Left renal cortex interstitium (tissue), 4 donors: Measurements from ENCODE around the gene CORO2B. TPM values are rescaled to one million over a fixed set of nuclear protein-coding genes. Genes with fewer than 3 reads are reported as not detected.
"Not testable (repeated sequence)": the region's sequence is repeated elsewhere in the genome, so short reads cannot be mapped to it uniquely, and the experiment has no call there.

Source experiments
- DNase-seq, 4 donors: peaks; one replicate each; pipeline ENCODE4 v3.0.0-alpha.2; 2013; ENCODE audit warnings: low read depth in 4 of 4, low spot score in 2 of 4, missing footprints in 1 of 4
- polyA plus RNA-seq, 4 donors: library from polyadenylated mRNA; unstranded; fragments of 120-200 nt; gene quantifications; one replicate each; pipeline ENCODE4 v1.2.1, GENCODE V29; 2013; ENCODE audit not compliant: insufficient read length in 4 of 4

The CORO2B gene
- polyA plus RNA-seq, 4 donors, result 20.5 to 24.9 (median 22.8) TPM

DNA sequence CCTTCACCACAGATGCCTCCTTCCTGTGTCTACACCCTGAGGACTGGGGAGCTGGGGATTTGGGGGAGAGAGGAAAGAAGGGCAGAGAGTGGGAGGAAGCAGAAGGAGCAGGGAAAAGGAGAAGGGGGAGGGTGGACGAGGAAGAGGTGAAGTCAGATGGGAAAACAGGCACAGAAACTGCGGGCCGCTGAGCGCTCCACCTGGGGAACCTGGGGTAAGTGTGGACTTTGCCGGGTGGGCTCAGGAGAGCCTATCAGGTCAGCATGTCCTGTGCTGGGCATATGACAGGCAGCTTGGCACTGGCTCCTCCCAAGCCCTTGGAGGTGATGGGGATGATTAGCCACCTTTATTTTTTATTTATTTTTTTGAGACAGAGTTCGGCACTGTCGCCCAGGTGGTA lies 62.6 kb downstream of the CORO2B start:
- DNase-seq, result no peak

DNA sequence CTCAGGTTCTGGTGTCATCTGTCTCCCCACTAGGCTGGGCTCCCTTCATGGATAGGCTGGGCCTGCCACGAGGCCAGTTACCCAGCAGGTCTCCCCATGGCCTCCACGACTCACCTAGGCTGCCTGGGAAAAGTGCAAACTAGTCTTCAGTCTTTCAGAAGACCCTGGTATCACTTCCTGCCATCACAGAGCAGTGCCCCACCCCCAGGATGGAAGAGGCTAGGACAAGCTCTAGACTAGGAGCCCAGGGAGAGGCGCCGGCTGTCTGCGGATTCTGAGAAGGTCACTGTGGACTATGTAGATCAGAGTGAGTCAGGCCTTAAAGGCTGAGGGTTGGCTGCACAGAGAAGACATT lies 63.7 kb downstream of the CORO2B start:
- no peak for DNase-seq

DNA sequence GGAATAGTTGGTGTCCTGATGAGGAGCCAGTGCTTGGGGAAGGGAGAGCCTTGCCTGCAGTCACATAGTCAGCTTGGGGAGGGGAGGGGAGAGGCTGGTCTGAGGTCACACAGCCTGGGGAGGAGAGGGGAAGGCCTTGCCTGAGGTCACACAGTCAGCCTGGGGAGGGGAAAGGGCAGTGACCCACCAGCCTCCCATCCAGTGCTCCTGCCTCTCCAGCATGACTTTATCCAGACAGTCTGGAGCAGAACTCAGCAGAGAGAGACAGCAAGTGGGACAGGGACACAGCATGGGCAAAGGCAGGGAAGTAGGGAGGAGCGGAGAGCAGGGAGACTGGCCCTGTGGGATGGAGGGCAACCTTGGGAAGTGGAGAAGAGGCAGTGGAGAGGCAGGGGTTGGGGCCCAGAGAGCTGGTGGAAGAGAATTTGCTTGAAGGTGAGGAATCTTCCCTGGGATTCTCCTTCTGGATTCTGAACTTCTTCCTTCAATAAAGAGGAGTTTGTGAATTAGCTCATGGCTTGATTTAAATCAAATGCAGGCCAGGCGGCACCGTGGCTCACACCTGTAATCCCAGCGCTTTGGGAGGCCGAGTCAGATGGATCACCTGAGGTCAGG lies 64.5 kb downstream of the CORO2B start:
- DNase-seq, result no peak

DNA sequence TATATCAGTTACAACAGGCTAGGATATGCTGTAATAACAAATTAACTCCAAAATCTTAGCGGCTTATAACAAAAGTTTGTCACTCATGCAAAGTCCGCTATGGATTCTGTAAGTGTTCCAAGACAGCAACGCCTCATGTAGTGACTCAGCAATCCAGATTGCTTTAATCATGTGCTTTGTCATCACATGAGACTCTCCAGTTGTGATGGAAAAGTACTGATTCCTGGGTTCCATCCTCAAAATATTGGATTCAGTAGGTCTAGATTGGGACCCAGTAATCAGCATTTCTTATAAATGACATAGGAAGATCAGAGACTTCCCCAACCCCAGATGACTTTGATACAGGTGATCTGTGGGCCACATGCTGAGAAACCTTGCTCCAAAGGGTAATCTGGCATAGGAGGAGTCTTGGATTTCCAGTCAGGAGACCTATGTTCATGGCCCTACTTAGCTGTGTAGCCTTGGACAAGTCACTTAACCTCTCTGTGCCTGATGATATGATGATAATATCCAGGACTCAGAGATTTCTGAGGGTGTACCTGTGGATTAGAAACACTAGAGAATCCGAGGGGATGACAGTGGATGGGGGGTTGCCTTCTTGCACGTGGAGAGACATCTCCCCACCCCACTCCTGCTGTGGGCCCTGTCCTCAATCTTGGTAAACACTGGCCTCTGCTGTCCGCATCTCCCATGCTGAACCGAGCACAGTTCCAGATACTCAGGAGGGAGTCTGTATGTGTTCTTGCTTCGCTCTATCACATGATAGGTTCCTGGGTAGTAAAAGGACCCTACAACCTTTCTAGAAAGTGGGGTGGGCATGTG lies 65.5 kb downstream of the CORO2B start:
- DNase-seq, result no peak

DNA sequence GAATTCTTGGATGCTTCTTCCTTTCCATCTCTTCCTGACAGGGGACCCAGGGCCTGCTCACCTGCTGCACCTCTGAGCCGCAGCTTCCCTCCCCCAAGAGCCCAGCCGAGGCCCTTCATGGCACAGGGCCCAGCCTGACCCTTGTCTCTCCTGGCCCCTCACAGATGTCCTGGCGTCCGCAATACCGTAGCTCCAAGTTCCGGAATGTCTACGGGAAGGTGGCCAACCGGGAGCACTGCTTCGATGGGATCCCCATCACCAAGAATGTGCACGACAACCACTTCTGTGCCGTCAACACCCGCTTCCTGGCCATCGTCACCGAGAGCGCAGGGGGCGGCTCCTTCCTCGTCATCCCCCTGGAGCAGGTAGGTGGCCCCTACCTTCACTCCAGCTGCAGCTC lies 66.2 kb downstream of the CORO2B start:
- DNase-seq, result no peak

DNA sequence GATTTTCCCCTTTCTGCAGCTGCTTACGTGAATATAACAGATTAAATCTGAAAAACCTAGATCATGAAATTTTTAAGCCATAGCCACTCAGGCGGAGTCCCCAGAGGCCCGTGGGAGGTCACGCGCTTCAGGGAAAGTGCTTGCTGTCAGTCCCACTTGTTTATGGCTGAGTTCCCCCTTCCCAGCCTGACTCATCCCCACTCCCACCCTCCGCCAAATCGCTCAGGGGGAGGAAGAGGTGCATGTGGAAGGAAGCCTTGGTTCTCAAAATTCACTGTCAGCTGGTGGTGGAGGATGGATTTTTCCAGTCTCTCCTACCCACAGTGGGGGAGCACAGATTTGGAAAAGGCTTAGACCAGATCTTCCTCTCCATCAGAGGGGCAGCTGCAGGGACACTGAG lies 67.4 kb downstream of the CORO2B start:
- no peak for DNase-seq

DNA sequence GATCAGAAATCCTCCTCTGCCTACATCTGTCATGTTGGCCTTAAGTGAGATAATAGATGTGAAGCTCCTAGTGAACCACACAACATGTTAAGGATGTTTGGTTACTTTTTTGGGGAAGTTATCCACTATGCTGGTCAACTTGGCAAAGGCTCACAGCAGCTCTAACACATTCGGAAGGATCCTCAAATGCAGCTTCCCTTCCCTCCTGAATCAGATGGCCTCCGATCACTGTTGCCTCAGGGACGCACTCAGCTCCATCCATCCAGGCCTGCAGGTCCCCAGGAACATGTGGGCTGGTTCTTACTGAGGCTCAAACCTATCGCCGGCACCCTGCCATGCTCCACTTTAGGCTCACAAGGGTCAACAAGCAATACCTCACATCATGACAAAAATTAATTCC lies 67.9 kb downstream of the CORO2B start:
- DNase-seq, result no peak

DNA sequence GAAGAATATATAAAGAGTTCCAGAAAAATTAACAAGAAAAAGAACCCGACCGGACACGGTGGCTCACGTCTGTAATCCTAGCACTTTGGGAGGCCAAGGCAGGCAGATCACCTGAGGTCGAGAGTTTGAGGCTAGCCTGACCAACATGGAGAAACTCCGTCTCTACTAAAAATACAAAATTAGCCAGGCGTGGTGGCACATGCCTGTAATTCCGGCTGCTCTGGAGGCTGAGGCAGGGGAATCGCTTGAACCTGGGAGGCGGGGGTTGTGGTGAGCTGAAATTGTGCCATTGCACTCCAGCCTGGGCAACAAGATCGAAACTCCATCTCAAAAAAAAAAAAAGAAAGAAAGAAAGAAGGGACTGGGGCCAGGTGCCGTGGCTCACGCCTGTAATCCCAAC lies 68.6 kb downstream of the CORO2B start:
- not testable (repeated sequence) for DNase-seq

DNA sequence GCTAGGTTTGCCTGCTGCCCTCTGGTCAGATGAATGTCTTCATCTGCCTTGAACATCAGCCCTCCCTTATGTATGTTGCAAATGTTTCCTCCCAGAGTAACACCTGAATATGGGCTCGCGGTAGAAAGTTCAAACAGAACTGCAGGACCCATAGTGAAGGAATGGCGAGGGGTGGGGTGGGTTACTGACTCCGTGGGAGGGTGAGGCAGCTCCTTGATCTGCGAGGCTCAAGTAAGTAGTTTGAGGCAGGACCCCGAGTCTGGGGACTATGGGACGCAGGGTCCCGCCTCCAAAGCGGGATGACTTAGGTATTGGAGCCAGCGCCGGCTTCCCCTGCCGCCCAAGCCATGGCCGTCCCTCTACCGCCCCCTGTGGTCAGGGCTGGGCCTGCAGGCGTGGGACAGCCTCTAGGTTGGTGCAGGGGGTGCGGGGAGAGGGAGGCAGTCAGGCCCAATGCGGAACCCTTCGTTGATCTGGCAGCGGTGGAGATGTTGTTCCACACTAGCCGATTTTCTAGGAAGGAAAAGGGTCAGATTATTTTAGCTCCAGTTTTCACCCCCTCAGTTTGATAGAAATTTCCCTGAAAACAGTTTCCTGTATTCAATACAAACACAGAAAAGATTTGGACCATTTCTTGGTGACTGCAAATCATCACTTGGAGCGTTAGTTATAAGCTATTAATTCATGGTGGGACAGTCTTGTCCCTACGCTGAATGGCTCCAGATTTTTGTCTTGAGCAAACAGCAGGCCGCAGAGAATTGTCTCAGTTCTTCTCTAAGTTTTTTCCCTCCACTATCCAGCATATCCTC lies 72.3 kb downstream of the CORO2B start:
- DNase-seq, result no peak

DNA sequence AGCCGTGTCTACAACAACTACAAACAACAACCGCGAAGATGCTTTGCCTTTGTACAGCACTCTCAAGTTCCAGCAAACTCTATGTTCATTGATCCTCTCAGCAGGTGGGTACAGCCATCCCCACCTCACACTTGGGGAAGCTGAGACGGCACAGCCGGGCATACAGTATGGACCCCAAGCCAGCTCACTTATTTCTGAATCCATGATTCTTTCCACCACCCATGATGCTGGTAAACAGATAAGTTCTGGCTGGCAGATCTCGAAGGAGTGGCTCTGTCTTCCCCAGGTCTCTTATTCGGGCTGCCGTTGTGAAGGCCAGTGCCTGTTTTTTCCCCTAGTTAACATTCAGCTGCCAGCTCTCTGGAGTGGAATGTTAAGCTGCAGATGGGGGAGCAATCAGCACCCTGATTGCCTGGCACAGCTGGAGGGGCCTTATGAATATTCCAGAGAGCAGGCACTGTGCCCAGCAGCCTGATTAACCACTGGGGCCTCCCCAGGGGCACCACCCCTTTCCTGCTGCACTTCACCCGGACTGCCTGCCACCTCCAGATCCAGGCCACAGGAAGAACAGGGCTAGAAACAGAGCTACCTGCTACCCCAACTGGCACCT lies 73.2 kb downstream of the CORO2B start:
- DNase-seq, result no peak

DNA sequence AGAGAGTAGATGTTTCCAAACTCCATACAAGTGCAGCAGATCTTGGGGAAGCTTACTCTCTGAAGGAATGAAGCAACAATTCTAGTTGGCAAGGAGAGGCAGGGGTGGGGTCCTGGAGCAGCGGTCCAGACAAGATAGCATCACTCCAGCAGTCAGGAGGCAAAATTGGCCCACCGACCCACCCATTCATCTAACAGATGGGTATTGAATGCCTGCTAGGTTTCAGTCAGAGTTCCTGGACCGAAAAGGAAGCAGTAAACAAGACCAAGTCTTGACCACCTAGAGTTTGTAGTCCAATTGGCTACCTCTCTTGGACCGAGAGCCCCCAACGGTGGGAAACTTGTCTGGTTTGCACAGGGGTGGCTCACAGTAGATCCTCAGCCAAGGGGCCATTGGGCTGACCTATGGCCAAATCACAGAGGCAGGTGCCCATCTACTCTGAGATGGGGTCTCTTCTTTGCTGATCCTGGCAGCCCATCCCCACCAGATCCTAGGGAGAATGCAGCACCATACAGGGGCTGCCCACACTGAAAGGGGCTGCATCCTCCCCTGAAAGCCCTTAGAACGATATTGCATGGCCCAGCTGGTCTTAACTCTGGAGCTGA lies 74.3 kb downstream of the CORO2B start:
- no peak for DNase-seq

DNA sequence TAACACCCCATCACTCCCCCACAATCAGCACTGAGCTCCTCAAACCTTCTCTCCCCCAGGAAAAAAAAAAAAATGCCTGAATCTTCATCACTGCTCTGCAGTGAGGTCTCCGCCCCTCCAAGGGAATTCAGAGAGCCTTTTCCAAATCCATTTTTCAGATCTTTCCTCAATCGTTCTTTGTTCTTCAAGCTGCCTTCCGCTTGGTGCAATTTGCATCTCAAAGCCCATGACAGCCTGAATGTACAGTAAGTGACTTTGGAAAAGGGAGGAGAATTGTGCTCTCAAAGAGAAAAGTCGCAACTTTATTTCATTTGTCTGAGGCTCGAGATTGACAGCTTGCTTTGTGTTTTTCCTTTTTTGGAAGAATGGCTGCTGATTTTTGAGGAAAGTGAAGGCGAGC lies 75.0 kb downstream of the CORO2B start:
- DNase-seq, result no peak

DNA sequence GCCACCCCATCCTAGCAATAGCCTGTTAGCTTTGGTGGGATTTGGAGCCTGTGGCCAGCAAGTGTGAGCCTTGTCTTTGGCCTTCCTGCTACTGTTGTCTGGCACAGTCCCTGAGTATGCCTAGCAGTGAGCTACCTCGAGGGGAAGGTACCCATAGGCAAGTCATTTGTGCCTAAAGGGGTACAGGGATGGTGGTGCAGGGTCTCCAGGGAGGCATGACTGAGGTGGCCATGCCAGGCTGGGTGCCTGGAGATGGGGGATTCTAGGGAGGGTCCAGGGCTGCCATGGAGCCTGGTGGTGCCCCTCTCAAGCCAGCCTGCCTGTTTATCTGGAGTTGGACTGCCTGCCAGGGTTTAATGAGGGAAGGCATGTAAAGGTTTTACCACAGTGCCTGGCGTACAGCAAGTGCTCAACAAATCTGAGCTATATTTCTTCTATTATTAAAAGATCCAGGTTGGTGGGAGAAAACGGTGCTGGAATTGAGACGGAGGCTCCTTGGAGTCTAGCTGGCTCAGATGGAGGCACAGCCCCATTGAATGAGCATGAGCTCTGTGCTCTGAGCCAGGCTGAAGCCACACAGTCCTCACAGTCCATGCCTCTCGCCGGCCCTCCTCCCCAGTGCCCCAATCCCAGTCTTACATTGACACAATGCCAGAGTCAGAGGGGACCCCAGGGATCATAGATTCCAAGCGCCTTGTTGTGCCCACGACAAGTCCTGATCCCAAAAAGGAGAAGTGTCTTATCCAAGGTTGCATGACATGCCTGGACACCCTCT lies 76.2 kb downstream of the CORO2B start:
- no peak for DNase-seq

DNA sequence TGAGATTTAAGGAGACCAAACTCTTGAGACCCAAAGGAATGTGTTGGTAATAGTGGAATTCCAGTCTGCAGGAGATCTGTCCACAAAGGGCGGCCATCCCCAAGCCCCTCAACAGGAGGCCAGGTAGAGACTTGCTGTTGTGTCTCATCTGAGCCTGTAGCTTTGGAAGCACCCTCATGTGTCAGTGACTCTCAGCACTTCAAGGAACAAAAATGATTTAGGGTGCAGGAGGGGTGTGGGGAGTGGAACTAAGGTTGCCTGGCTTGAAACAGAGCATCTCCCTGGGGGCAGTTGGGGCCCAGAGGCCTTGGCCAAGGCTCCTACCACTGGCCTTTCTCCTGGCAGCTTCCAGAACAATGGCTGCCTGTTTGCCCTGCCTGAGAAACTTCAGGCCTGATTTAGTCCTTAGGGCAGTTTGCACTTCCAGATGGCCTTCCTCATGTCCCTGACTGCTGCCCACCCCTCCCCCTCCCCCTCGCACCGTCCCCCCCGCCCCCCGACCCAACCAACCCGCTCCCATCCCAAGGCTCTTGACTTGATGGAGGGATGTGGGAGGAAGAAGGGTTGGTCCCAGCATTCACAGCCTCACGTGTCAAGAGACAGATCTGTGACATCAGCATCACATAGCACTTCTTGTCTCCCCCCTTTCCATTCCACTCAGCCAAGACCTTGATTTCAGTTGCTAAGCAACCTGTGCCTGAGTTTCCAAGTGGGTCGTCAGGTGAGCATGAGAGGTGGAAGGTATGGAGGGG lies 77.1 kb downstream of the CORO2B start:
- DNase-seq, result no peak

DNA sequence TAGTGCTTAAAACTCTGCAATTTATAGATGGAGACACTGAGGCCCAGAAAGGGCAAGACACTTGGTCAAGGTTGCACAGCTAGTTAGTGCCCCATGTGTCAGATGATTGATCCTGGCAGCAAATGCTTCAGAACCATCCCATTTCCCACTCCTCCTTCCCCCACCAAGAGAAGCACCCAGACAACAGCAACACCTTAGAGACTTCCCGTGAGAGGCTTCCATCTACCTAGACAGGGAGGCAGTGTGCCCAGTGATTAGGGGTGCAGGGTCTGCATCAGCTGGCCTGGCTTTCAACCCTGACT lies 77.6 kb downstream of the CORO2B start:
- DNase-seq, result no peak

DNA sequence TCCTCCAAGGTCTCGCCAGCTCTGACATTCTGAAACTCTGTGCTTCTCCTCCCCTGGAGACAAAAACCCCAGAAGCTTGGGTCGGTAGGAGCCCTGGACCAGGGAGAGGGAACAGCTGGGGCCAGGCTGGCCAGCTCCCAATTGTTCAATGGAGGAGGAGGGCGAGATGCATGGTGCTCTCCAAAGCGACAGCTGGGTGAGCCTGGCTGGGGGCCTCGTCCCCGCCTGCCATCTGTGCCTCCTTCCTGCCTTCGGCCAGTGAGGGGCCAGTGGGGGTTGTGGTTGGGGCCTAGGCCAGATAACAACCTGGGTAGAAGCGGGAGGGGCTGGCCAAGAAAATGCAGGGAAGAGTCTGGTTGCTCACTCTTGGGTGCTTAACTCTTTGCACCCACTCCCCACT lies 79.4 kb downstream of the CORO2B start:
- no peak for DNase-seq

DNA sequence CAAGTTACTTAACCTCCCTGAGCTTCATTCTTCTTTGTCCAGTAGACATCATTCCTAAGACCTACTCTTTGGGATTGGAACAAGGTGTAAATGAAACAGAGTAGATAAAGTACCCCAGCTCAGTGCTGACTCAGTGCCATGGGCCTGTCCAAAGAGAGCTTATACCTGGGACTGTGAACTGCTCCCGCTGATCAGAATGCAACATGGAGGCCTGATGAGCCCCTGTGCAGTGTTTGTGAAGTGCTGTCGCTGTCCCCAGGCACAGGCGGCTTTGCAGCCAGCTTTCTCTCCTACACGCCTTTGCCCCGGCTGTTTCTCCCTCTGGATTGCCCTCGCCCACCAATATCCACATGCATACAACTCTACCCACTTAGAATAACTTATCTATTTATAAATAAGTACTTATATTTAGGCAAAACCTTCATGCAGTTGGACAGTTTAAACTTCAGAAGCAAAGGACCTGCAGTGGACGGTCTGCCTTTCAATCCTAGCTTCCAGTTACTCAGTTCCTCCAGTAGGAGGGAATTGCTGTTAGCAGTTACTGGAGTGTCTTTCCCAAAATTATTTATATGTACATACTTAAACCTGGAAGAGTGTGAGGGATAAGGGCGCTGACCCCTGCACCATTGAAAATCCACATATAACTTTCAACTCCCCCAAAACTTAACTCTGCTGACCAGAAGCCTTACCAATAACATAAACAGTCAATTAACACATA lies 80.0 kb downstream of the CORO2B start:
- no peak for DNase-seq

DNA sequence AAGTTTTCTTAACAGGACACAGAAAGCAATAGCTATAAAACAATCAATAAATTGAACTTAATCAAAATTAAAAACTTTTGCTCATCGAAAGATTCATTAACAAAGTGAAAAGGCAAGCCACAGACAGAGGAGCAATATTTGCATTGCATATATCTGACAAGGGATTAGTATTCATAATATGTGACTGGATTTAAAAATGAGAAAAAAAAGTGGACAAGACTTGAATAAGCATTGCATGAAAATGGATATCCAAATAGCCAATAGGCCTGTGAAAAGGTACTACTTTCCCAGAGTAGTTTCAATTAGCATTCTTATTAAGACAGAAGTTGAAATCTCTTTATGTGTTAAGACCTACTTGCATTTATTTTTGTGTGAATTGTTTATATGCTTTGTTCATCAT lies 84.7 kb downstream of the CORO2B start:
- no peak for DNase-seq
